ENCODE data around the gene GPR35. TPM values are rescaled to one million over a fixed set of nuclear protein-coding genes. Genes with fewer than 3 reads are reported as not detected.

The GPR35 gene
- polyA plus RNA-seq, 3 donors = 30.6 to 37.8 (median 36.3) TPM

- Mint-ChIP-seq H3K4me1 (peaks cover 9% of the 10 kb centered on the region), H3K27me3 (ENCODE audit: low read depth in 3 of 3) (peaks cover 0 to 8% (median 2%) of the 10 kb centered on the region in 3 donors), H3K36me3 (peaks cover 25 to 49% of the 10 kb centered on the region in 2 donors), H3K4me3 (no peak overlapping the region), H3K27ac (peak overlapping the region in 3 of 7 donors; percentile 4 to 63 (median 44)), H3K9me3 (no peaks in the 10 kb centered on the region)
- Histone ChIP-seq H3K9ac (ENCODE audit: insufficient read depth, low read length, poor library complexity, severe bottlenecking) (no peak overlapping the region), H3K4me2 (replicated peaks; ENCODE audit: extremely low read depth, low read length, poor library complexity, severe bottlenecking) (no peak overlapping the region), H3K4me1 (ENCODE audit: control insufficient read depth in 1 of 2, insufficient read depth in 2 of 2, low read length in 2 of 2) (peaks cover 9 to 11% of the 10 kb centered on the region in 2 donors), H3K27me3 (ENCODE audit: control insufficient read depth in 2 of 2, insufficient read depth in 2 of 2, low read length in 2 of 2) (no peaks in the 10 kb centered on the region), H3K9me3 (replicated peaks in 1 of 2; ENCODE audit: control insufficient read depth in 1 of 2, insufficient read depth in 1 of 2, low read length in 2 of 2) (no peaks in the 10 kb centered on the region), H4K20me1 (ENCODE audit: insufficient read depth, low read length) (no peaks in the 10 kb centered on the region), H2AFZ (ENCODE audit: insufficient read depth, low read depth, low read length, poor library complexity, severe bottlenecking) (no peak overlapping the region), H3K36me3 (replicated peaks in 1 of 2; ENCODE audit: control insufficient read depth in 1 of 2, insufficient read depth in 2 of 2, low read length in 2 of 2) (peaks cover 34 to 60% of the 10 kb centered on the region in 2 donors), H3K4me3 (replicated peaks in 1 of 3; ENCODE audit: low read depth in 2 of 3, low read length in 3 of 3) (no peak overlapping the region), H3K79me2 (ENCODE audit: insufficient read depth, low read length) (no peaks in the 10 kb centered on the region), H3K27ac (ENCODE audit: low read depth in 1 of 2, low read length in 2 of 2) (no peak overlapping the region)
- no peak for DNase-seq
- 97% methylated on average over 16 of the region's 20 CpGs for WGBS (ENCODE audit: insufficient coverage)
- TF ChIP-seq CTCF (IDR thresholded peaks at IDR 0.05) = no peak
- intact Hi-C loops (cut with micrococcal nuclease) = loop anchor here in 1 of 2 donors (10.0 kb wide), 1 partner anchor 64 kb away; no protein-coding TSS in a partner anchor
Measured at GRCh38 chr2:240601061-240601830, 24.0 kb upstream of the GPR35 start.

GRCh38 chr2:240601831-240602160, 23.5 kb upstream of the GPR35 start:
- peaks cover 23 to 44% of the 10 kb centered on the region in 2 donors for H3K36me3 Mint-ChIP-seq
- peaks cover 9% of the 10 kb centered on the region for H3K4me1 Mint-ChIP-seq
- H3K27me3 Mint-ChIP-seq (ENCODE audit: low read depth in 3 of 3) = peaks cover 0 to 8% (median 2%) of the 10 kb centered on the region in 3 donors
- H3K9me3 Mint-ChIP-seq = no peaks in the 10 kb centered on the region
- 94% methylated on average over 10 of the region's 11 CpGs for WGBS (ENCODE audit: insufficient coverage)
- no peak overlapping the region for H3K4me3 Mint-ChIP-seq
- peaks cover 31 to 55% of the 10 kb centered on the region in 2 donors for H3K36me3 ChIP-seq (replicated peaks in 1 of 2; ENCODE audit: control insufficient read depth in 1 of 2, insufficient read depth in 2 of 2, low read length in 2 of 2)
- no peak overlapping the region for H3K9ac ChIP-seq (ENCODE audit: insufficient read depth, low read length, poor library complexity, severe bottlenecking)
- no peak for DNase-seq
- H3K27ac Mint-ChIP-seq = peak overlapping the region in 2 of 7 donors; percentile 54 to 63
- H4K20me1 ChIP-seq (ENCODE audit: insufficient read depth, low read length) = no peaks in the 10 kb centered on the region
- H3K4me2 ChIP-seq (replicated peaks; ENCODE audit: extremely low read depth, low read length, poor library complexity, severe bottlenecking) = no peak overlapping the region
- no peaks in the 10 kb centered on the region for H3K27me3 ChIP-seq (ENCODE audit: control insufficient read depth in 2 of 2, insufficient read depth in 2 of 2, low read length in 2 of 2)
- H3K4me3 ChIP-seq (replicated peaks in 1 of 3; ENCODE audit: low read depth in 2 of 3, low read length in 3 of 3) = no peak overlapping the region
- H3K79me2 ChIP-seq (ENCODE audit: insufficient read depth, low read length) = no peaks in the 10 kb centered on the region
- no peak overlapping the region for H3K27ac ChIP-seq (ENCODE audit: low read depth in 1 of 2, low read length in 2 of 2)
- no peak for TF ChIP-seq CTCF (IDR thresholded peaks at IDR 0.05)
- no peaks in the 10 kb centered on the region for H3K9me3 ChIP-seq (replicated peaks in 1 of 2; ENCODE audit: control insufficient read depth in 1 of 2, insufficient read depth in 1 of 2, low read length in 2 of 2)
- H2AFZ ChIP-seq (ENCODE audit: insufficient read depth, low read depth, low read length, poor library complexity, severe bottlenecking) = no peak overlapping the region
- peaks cover 9 to 11% of the 10 kb centered on the region in 2 donors for H3K4me1 ChIP-seq (ENCODE audit: control insufficient read depth in 1 of 2, insufficient read depth in 2 of 2, low read length in 2 of 2)
- intact Hi-C loops (cut with micrococcal nuclease) = loop anchor here in 1 of 2 donors (10.0 kb wide), 1 partner anchor 63 kb away; no protein-coding TSS in a partner anchor

All from CD14-positive monocyte (primary cell).